K562 treated with DMSO at 1 percent for 24 hours (cell line): Measurements from ENCODE around the gene BLTP3A. TPM values are rescaled to one million over a fixed set of nuclear protein-coding genes. Genes with fewer than 3 reads are reported as not detected.

ENCODE experiments used
- total RNA-seq: library from RNA; unstranded; fragments of 300-600 nt; gene quantifications from 2 replicates; pipeline ENCODE4 v1.2.3, GENCODE V29; 2022; ENCODE audit warnings: low read depth; ENCODE audit not compliant: insufficient read depth

The BLTP3A gene, protein sequence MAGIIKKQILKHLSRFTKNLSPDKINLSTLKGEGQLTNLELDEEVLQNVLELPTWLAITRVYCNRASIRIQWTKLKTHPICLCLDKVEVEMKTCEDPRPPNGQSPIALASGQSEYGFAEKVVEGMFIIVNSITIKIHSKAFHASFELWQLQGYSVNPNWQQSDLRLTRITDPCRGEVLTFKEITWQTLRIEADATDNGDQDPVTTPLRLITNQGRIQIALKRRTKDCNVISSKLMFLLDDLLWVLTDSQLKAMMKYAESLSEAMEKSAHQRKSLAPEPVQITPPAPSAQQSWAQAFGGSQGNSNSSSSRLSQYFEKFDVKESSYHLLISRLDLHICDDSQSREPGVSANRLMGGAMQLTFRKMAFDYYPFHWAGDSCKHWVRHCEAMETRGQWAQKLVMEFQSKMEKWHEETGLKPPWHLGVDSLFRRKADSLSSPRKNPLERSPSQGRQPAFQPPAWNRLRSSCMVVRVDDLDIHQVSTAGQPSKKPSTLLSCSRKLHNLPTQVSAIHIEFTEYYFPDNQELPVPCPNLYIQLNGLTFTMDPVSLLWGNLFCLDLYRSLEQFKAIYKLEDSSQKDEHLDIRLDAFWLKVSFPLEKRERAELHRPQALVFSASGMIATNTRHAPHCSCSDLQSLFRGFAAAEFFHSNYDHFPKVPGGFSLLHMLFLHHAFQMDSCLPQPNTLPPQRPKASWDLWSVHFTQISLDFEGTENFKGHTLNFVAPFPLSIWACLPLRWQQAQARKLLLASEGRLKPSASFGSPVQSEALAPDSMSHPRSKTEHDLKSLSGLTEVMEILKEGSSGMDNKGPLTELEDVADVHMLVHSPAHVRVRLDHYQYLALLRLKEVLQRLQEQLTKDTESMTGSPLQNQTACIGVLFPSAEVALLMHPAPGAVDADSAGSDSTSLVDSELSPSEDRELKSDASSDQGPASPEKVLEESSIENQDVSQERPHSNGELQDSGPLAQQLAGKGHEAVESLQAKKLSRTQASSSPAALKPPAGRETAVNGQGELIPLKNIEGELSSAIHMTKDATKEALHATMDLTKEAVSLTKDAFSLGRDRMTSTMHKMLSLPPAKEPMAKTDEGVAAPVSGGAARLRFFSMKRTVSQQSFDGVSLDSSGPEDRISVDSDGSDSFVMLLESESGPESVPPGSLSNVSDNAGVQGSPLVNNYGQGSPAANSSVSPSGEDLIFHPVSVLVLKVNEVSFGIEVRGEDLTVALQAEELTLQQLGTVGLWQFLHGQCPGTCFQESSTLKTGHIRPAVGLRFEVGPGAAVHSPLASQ (N-terminal part only)
- 18.4 and 18.5 TPM in 2 replicates for total RNA-seq

DNA sequence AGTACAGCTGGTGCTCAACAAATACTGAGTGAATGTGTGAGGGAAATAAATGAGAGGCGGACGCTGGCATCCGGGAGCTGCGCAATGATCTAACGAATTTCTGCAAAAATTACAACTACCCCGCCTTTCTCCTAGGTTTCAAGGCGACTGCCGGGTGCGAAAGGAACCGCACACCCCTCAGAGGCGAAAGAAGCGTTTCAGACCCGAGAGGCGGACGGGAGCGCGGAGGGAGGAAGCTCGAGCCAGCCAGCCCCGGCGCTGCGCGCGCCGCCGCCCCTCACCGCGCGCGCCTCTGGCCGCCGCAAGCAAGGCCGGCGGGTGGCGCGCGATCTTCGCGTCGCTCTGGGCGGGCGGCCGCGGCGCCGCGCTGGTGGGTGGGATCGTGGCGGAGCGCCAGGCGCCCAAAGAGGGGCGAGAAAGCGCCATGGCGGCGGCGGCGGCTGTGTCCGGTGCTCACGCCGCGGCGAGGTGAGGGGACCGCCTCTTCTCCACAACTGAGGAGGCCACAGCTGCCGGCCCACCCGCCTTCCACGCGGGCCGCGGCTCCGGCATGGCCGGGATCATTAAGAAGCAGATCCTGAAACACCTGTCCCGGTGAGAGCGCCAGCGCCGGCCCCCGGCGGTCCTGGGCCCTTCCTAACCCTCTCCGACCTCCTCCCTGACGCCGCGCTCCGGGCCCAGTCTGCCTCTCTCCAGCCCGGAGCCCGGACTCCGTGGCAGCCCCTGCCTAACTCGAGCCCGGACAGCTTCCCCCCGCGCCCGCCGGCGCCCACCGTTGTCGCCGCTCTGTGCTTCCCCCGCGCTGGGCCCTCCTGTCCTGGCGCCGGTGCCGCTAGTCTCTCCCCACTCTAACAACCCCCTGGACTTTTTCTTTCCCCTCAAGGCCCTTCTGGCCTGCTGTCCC lies at the start of gene BLTP3A:
BLTP3A (plus strand) TSS at position 383 of the 904 bp plus-strand sequence; CDS start at position 551, 168 bp downstream.

Other genes with a start within 250 kb of the BLTP3A start
- 0.80 TPM in 1 of 2 replicates, not detected in the other for gene SPDEF, start 235.8 kb upstream of the BLTP3A start, total RNA-seq
- 106 and 115 TPM in 2 replicates for gene ILRUN, start 95.3 kb upstream of the BLTP3A start, total RNA-seq
- gene SNRPC, start 34.6 kb upstream of the BLTP3A start, total RNA-seq = 313 and 329 TPM in 2 replicates
- gene TAF11, start 96.0 kb downstream of the BLTP3A start, total RNA-seq = 38.6 and 40.9 TPM in 2 replicates
- gene ANKS1A, start 97.2 kb downstream of the BLTP3A start, total RNA-seq = 18.0 and 18.2 TPM in 2 replicates